HEK293 (cell line): ENCODE results near the gene MEG3.

Experiments used
- CTCF ChIP-seq: fragments of 450-650 bp; formaldehyde crosslinking; IDR thresholded peaks from 2 replicates; pipeline ENCODE4 v1.5.1; 2016; ENCODE audit warnings: missing biosample characterization, missing genetic modification characterization
- KLF16 ChIP-seq: fragments of 450-650 bp; formaldehyde crosslinking; IDR thresholded peaks from 2 replicates; pipeline ENCODE4 v1.5.1; 2017; ENCODE audit warnings: missing biosample characterization, missing genetic modification characterization
- RBAK ChIP-seq: fragments of 450-650 bp; formaldehyde crosslinking; IDR thresholded peaks from 2 replicates; pipeline ENCODE4 v1.5.1; 2016; ENCODE audit warnings: missing biosample characterization, missing genetic modification characterization
- SCRT1 ChIP-seq: fragments of 450-650 bp; formaldehyde crosslinking; IDR thresholded peaks from 2 replicates; pipeline ENCODE4 v1.5.1; 2016; ENCODE audit warnings: missing biosample characterization, missing genetic modification characterization, borderline replicate concordance
- TCF7L2 ChIP-seq: IDR thresholded peaks from 2 replicates; pipeline ENCODE4 v1.6.1; 2011; ENCODE audit warnings: low read depth, mild to moderate bottlenecking, inconsistent platforms, low read length, moderate library complexity, borderline replicate concordance
- ZNF354C ChIP-seq: fragments of 450-650 bp; formaldehyde crosslinking; IDR thresholded peaks from 2 replicates; pipeline ENCODE4 v1.5.1; 2016; ENCODE audit warnings: missing biosample characterization, missing genetic modification characterization, low read depth, borderline replicate concordance
- ZNF654 ChIP-seq: fragments of 450-650 bp; formaldehyde crosslinking; IDR thresholded peaks from 2 replicates; pipeline ENCODE4 v1.5.1; 2016; ENCODE audit warnings: low read depth, missing biosample characterization, missing genetic modification characterization
- ZNF747 ChIP-seq: fragments of 450-650 bp; formaldehyde crosslinking; IDR thresholded peaks from 2 replicates; pipeline ENCODE4 v1.5.1; 2016; ENCODE audit warnings: missing biosample characterization, missing genetic modification characterization
- ZXDB ChIP-seq: fragments of 450-650 bp; formaldehyde crosslinking; IDR thresholded peaks from 2 replicates; pipeline ENCODE4 v1.5.1; 2016; ENCODE audit warnings: missing biosample characterization, missing genetic modification characterization
- TF ChIP-seq, protein P1 (sequence below): fragments of 450-650 bp; formaldehyde crosslinking; IDR thresholded peaks from 2 replicates; pipeline ENCODE4 v1.5.1; 2016; ENCODE audit warnings: missing biosample characterization, missing genetic modification characterization
- TF ChIP-seq, protein P2 (sequence below): fragments of 450-650 bp; formaldehyde crosslinking; IDR thresholded peaks from 2 replicates; pipeline ENCODE4 v1.5.1; 2016; ENCODE audit warnings: missing biosample characterization, missing genetic modification characterization, borderline replicate concordance

- no peak for TF ChIP-seq CTCF (tag by site-specific recombination)
- TF ChIP-seq TCF7L2 = no peak
- TF ChIP-seq ZXDB = no peak
- no peak for TF ChIP-seq ZNF747 (tag by site-specific recombination)
- TF ChIP-seq, protein P1, sequence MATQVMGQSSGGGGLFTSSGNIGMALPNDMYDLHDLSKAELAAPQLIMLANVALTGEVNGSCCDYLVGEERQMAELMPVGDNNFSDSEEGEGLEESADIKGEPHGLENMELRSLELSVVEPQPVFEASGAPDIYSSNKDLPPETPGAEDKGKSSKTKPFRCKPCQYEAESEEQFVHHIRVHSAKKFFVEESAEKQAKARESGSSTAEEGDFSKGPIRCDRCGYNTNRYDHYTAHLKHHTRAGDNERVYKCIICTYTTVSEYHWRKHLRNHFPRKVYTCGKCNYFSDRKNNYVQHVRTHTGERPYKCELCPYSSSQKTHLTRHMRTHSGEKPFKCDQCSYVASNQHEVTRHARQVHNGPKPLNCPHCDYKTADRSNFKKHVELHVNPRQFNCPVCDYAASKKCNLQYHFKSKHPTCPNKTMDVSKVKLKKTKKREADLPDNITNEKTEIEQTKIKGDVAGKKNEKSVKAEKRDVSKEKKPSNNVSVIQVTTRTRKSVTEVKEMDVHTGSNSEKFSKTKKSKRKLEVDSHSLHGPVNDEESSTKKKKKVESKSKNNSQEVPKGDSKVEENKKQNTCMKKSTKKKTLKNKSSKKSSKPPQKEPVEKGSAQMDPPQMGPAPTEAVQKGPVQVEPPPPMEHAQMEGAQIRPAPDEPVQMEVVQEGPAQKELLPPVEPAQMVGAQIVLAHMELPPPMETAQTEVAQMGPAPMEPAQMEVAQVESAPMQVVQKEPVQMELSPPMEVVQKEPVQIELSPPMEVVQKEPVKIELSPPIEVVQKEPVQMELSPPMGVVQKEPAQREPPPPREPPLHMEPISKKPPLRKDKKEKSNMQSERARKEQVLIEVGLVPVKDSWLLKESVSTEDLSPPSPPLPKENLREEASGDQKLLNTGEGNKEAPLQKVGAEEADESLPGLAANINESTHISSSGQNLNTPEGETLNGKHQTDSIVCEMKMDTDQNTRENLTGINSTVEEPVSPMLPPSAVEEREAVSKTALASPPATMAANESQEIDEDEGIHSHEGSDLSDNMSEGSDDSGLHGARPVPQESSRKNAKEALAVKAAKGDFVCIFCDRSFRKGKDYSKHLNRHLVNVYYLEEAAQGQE (tag by site-specific recombination) = no peak
- TF ChIP-seq, protein P2, sequence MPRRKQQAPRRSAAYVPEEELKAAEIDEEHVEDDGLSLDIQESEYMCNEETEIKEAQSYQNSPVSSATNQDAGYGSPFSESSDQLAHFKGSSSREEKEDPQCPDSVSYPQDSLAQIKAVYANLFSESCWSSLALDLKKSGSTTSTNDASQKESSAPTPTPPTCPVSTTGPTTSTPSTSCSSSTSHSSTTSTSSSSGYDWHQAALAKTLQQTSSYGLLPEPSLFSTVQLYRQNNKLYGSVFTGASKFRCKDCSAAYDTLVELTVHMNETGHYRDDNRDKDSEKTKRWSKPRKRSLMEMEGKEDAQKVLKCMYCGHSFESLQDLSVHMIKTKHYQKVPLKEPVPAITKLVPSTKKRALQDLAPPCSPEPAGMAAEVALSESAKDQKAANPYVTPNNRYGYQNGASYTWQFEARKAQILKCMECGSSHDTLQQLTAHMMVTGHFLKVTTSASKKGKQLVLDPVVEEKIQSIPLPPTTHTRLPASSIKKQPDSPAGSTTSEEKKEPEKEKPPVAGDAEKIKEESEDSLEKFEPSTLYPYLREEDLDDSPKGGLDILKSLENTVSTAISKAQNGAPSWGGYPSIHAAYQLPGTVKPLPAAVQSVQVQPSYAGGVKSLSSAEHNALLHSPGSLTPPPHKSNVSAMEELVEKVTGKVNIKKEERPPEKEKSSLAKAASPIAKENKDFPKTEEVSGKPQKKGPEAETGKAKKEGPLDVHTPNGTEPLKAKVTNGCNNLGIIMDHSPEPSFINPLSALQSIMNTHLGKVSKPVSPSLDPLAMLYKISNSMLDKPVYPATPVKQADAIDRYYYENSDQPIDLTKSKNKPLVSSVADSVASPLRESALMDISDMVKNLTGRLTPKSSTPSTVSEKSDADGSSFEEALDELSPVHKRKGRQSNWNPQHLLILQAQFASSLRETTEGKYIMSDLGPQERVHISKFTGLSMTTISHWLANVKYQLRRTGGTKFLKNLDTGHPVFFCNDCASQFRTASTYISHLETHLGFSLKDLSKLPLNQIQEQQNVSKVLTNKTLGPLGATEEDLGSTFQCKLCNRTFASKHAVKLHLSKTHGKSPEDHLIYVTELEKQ (tag by site-specific recombination) = no peak
- no peak for TF ChIP-seq ZNF354C
- no peak for TF ChIP-seq ZNF654
- TF ChIP-seq RBAK (tag by site-specific recombination) = no peak
- TF ChIP-seq SCRT1 (tag by site-specific recombination) = no peak
- no peak for TF ChIP-seq KLF16 (tag by site-specific recombination)
Observed at GRCh38 chr14:100836941-100837804, 11.3 kb downstream of the MEG3 start.
